ENCODE measurements around the gene ITPR3. TPM values are rescaled to one million over a fixed set of nuclear protein-coding genes. Genes with fewer than 3 reads are reported as not detected.

ITPR3 gene
- total and polyA plus RNA-seq, 8 donors, result 14.1 to 149 (median 65.6) TPM

GRCh38 chr6:33686225-33686924 lies 65.3 kb downstream of the ITPR3 start:
- no peaks in the 10 kb centered on the region for H3K27me3 ChIP-seq
- TF ChIP-seq POLR2A (IDR thresholded peaks at IDR 0.05) (no peak), CTCF (IDR thresholded peaks at IDR 0.05) (no peak), POLR2AphosphoS5 (IDR thresholded peaks at IDR 0.05) (no peak), EP300 (IDR thresholded peaks at IDR 0.05) (no peak)
- no peaks in the 10 kb centered on the region for H3K9me3 ChIP-seq
- no peak overlapping the region for H3K4me3 ChIP-seq
- H3K27ac ChIP-seq, result no peak overlapping the region
- H3K4me1 ChIP-seq, result no peaks in the 10 kb centered on the region
- intact Hi-C loops (cut with DNase I; ENCODE audit: low total_unique reads), result no loop called here
- no peak for DNase-seq
- WGBS, 5 donors, result 67 to 86% (median 82%) methylated on average over 5 to 6 of the region's 6 CpGs
- H3K36me3 ChIP-seq, result peaks cover 72 to 100% (median 100%) of the 10 kb centered on the region in 4 donors

GRCh38 chr6:33686981-33687975 lies 66.2 kb downstream of the ITPR3 start:
- intact Hi-C loops (cut with DNase I; ENCODE audit: low total_unique reads), result no loop called here
- H3K9me3 ChIP-seq, result no peaks in the 10 kb centered on the region
- H3K4me1 ChIP-seq, result peaks cover 0 to 7% (median 6%) of the 10 kb centered on the region in 4 donors
- TF ChIP-seq POLR2AphosphoS5 (IDR thresholded peaks at IDR 0.05), result no peak
- TF ChIP-seq EP300 (IDR thresholded peaks at IDR 0.05), result no peak
- TF ChIP-seq CTCF (IDR thresholded peaks at IDR 0.05), result no peak
- TF ChIP-seq POLR2A (IDR thresholded peaks at IDR 0.05), result no peak
- no peak for DNase-seq
- H3K4me3 ChIP-seq, result no peak overlapping the region
- peaks cover 74 to 100% (median 100%) of the 10 kb centered on the region in 4 donors for H3K36me3 ChIP-seq
- WGBS, 5 donors, result 89 to 94% (median 91%) methylated on average over 25 to 27 of the region's 27 CpGs
- H3K27me3 ChIP-seq, result no peaks in the 10 kb centered on the region
- H3K27ac ChIP-seq, result no peak overlapping the region

GRCh38 chr6:33688006-33688405 lies 66.9 kb downstream of the ITPR3 start:
- no peak for DNase-seq
- H3K9me3 ChIP-seq, result no peaks in the 10 kb centered on the region
- no peak overlapping the region for H3K27ac ChIP-seq
- no peaks in the 10 kb centered on the region for H3K27me3 ChIP-seq
- H3K4me1 ChIP-seq, result peaks cover 0 to 14% (median 10%) of the 10 kb centered on the region in 4 donors
- TF ChIP-seq CTCF (IDR thresholded peaks at IDR 0.05) (no peak), POLR2AphosphoS5 (IDR thresholded peaks at IDR 0.05) (no peak), EP300 (IDR thresholded peaks at IDR 0.05) (no peak), POLR2A (IDR thresholded peaks at IDR 0.05) (no peak)
- H3K4me3 ChIP-seq, result no peak overlapping the region
- peaks cover 73 to 100% (median 100%) of the 10 kb centered on the region in 4 donors for H3K36me3 ChIP-seq
- 90 to 93% (median 91%) methylated on average over 17 to 20 of the region's 20 CpGs for WGBS, 5 donors
- intact Hi-C loops (cut with DNase I; ENCODE audit: low total_unique reads), result no loop called here

- Histone ChIP-seq H3K27ac (no peak overlapping the region), H3K27me3 (no peaks in the 10 kb centered on the region), H3K36me3 (peaks cover 68 to 100% (median 100%) of the 10 kb centered on the region in 4 donors), H3K4me1 (peaks cover 0 to 20% (median 13%) of the 10 kb centered on the region in 4 donors), H3K9me3 (no peaks in the 10 kb centered on the region), H3K4me3 (no peak overlapping the region)
- DNase-seq, result no peak
- intact Hi-C loops (cut with DNase I; ENCODE audit: low total_unique reads), result no loop called here
- TF ChIP-seq EP300 (IDR thresholded peaks at IDR 0.05) (no peak), CTCF (IDR thresholded peaks at IDR 0.05) (no peak), POLR2A (IDR thresholded peaks at IDR 0.05) (no peak), POLR2AphosphoS5 (IDR thresholded peaks at IDR 0.05) (no peak)
- WGBS, 5 donors, result 88 to 92% (median 89%) methylated on average over 14 to 25 of the region's 25 CpGs
These were observed 67.5 kb downstream of the ITPR3 start for GRCh38 chr6:33688451-33689147.
